ENCODE results near the gene PRIMPOL. TPM values are rescaled to one million over a fixed set of nuclear protein-coding genes. Genes with fewer than 3 reads are reported as not detected.

PRIMPOL gene
- total RNA-seq, 1 donor from 2014 or later, result 19.0 TPM

DNA sequence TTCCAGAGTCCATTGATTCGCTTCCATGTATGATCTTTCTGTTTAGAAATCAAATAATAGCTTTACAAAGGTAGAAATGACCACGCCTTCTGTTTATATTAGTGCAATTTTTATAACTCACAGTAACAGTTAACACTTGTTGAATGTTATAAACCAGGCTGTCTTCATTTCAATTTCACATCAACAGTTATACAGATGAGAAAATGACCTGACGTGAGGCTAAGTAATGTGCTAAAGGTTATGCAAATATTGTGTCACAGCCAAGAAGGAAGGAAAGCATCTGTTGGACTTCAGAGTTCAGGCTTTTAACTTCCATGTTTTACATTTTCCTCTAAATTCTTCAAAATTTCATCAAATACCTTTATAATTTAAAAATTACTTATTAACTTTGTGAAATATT lies 14.2 kb upstream of the PRIMPOL start:
- Mint-ChIP-seq H3K36me3 (ENCODE audit: insufficient read depth) (peaks cover 28% of the 10 kb centered on the region), H3K4me1 (ENCODE audit: low read depth) (peaks cover 2% of the 10 kb centered on the region), H3K27ac (no peak overlapping the region), H3K27me3 (no peaks in the 10 kb centered on the region), H3K4me3 (ENCODE audit: low read depth) (no peak overlapping the region), H3K9me3 (ENCODE audit: low read depth) (no peaks in the 10 kb centered on the region)
- TF ChIP-seq, protein P1, sequence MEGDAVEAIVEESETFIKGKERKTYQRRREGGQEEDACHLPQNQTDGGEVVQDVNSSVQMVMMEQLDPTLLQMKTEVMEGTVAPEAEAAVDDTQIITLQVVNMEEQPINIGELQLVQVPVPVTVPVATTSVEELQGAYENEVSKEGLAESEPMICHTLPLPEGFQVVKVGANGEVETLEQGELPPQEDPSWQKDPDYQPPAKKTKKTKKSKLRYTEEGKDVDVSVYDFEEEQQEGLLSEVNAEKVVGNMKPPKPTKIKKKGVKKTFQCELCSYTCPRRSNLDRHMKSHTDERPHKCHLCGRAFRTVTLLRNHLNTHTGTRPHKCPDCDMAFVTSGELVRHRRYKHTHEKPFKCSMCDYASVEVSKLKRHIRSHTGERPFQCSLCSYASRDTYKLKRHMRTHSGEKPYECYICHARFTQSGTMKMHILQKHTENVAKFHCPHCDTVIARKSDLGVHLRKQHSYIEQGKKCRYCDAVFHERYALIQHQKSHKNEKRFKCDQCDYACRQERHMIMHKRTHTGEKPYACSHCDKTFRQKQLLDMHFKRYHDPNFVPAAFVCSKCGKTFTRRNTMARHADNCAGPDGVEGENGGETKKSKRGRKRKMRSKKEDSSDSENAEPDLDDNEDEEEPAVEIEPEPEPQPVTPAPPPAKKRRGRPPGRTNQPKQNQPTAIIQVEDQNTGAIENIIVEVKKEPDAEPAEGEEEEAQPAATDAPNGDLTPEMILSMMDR (IDR thresholded peaks at IDR 0.05; ENCODE audit: unreplicated experiment), result no peak
- DNase-seq (ENCODE audit: low spot score, unreplicated experiment), result no peak

DNA sequence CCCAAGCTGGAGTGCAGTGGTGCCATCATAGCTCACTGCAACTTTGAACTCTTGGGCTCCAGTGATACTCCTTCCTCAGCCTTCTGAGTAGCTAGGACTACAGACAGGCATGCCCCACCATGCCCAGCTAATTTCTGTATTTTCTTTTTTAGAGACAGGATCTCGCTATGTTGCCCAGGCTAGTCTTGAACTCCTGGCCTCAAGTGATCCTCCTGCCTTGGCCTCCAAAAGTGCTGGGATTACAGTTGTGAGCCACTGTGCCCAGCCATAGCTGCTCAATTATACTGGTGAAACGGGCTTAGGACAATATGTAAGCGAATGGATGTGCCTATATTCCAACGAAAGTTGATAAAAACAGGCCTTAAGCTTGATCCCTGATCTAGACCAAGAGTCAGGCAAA lies 13.4 kb upstream of the PRIMPOL start:
- TF ChIP-seq, protein P1 (IDR thresholded peaks at IDR 0.05; ENCODE audit: unreplicated experiment), result no peak
- DNase-seq (ENCODE audit: low spot score, unreplicated experiment), result no peak
- H3K9me3 Mint-ChIP-seq (ENCODE audit: low read depth), result no peaks in the 10 kb centered on the region
- H3K36me3 Mint-ChIP-seq (ENCODE audit: insufficient read depth), result peaks cover 28% of the 10 kb centered on the region
- H3K4me1 Mint-ChIP-seq (ENCODE audit: low read depth), result peaks cover 2% of the 10 kb centered on the region
- no peak overlapping the region for H3K27ac Mint-ChIP-seq
- no peak overlapping the region for H3K4me3 Mint-ChIP-seq (ENCODE audit: low read depth)
- H3K27me3 Mint-ChIP-seq, result no peaks in the 10 kb centered on the region

DNA sequence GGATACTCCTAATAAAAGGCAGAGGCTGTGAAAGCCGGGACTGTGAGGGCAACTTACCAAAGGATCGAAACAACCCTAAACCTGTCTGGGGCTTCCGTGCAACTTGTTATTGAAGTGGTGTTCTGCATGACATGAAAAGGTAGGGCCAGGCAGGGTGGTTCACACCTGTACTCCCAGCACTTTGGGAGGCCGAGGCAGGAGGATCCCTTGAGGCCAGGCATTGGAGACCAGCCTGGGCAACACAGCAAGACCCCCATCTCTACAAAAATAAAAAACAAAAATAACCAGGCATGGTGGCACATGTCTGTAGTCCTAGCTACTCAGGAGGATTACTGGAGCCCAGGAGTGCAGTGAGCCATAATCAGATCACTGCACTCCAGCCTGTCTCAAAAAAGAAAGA lies 12.6 kb upstream of the PRIMPOL start:
- Mint-ChIP-seq H3K4me3 (ENCODE audit: low read depth) (no peak overlapping the region), H3K27me3 (no peaks in the 10 kb centered on the region), H3K9me3 (ENCODE audit: low read depth) (no peaks in the 10 kb centered on the region), H3K4me1 (ENCODE audit: low read depth) (peaks cover 2% of the 10 kb centered on the region), H3K27ac (no peak overlapping the region), H3K36me3 (ENCODE audit: insufficient read depth) (peaks cover 28% of the 10 kb centered on the region)
- no peak for DNase-seq (ENCODE audit: low spot score, unreplicated experiment)
- TF ChIP-seq, protein P1 (IDR thresholded peaks at IDR 0.05; ENCODE audit: unreplicated experiment), result no peak

DNA sequence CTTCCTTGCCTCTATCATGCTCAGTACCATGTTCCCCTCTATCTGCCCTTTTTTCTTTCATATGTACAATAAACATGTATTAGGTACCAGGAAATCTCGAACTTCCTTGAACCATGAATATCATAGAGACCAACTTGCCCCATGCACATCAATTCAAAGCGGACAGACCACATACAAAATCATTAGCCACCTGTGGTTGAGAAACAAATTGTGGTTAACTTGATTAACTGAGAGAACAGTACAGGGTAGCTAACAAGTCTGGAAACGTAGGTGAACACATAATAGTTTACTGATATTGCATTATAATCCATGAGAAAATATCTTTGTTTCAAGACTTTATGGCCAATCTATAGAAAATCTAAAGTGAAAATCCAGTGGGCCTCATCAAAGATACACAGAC lies 8.5 kb upstream of the PRIMPOL start:
- TF ChIP-seq, protein P1 (IDR thresholded peaks at IDR 0.05; ENCODE audit: unreplicated experiment), result no peak
- no peaks in the 10 kb centered on the region for H3K27me3 Mint-ChIP-seq
- no peak overlapping the region for H3K27ac Mint-ChIP-seq
- no peak for DNase-seq (ENCODE audit: low spot score, unreplicated experiment)
- H3K36me3 Mint-ChIP-seq (ENCODE audit: insufficient read depth), result peaks cover 17% of the 10 kb centered on the region
- no peak overlapping the region for H3K4me3 Mint-ChIP-seq (ENCODE audit: low read depth)
- H3K9me3 Mint-ChIP-seq (ENCODE audit: low read depth), result no peaks in the 10 kb centered on the region
- H3K4me1 Mint-ChIP-seq (ENCODE audit: low read depth), result no peaks in the 10 kb centered on the region

DNA sequence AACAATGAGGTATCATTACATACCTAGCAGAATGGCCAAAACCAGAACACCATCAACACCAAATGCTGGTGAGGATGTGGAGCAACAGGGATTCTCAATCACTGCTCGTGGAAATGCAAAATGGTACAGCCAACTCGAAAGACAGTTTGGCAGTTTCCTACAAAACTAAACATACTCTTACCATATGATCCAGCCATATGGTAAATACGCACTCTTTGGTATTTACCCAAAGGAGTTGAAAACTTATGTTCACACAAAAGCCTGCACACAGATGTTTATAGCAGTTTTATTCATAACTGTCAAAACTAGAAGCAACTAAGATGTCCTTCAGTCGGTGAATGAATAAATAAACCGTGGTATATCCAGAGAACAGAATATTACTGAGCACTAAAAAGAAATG lies 8.1 kb upstream of the PRIMPOL start:
- TF ChIP-seq, protein P1 (IDR thresholded peaks at IDR 0.05; ENCODE audit: unreplicated experiment), result no peak

More for the DNA sequence above, 8.1 kb upstream of the PRIMPOL start:
- no peak for DNase-seq (ENCODE audit: low spot score, unreplicated experiment)
- peaks cover 17% of the 10 kb centered on the region for H3K36me3 Mint-ChIP-seq (ENCODE audit: insufficient read depth)
- no peak overlapping the region for H3K27ac Mint-ChIP-seq
- no peaks in the 10 kb centered on the region for H3K9me3 Mint-ChIP-seq (ENCODE audit: low read depth)
- H3K4me1 Mint-ChIP-seq (ENCODE audit: low read depth), result peaks cover 4% of the 10 kb centered on the region
- no peaks in the 10 kb centered on the region for H3K27me3 Mint-ChIP-seq
- no peak overlapping the region for H3K4me3 Mint-ChIP-seq (ENCODE audit: low read depth)
